NOMO-1 treated with DMSO at 0.1 percent for 48 hours (cell line): ENCODE results near the gene NTNG1.

Experiments used
- DNase-seq: peaks from one replicate; lab custom pipeline; 2025; ENCODE audit not compliant: unreplicated experiment; lab: John Stamatoyannopoulos, UW

The NTNG1 gene

GRCh38 chr1:107326824-107327445 is 186.1 kb downstream of the NTNG1 start:
- no peak for DNase-seq

- no peak for DNase-seq
Measured at GRCh38 chr1:107327446-107327845, 186.6 kb downstream of the NTNG1 start.

- DNase-seq: no peak
Measured at GRCh38 chr1:107328087-107328486, 187.2 kb downstream of the NTNG1 start.

GRCh38 chr1:107339775-107340174 is 198.9 kb downstream of the NTNG1 start:
- no peak for DNase-seq

GRCh38 chr1:107342316-107342715 is 201.5 kb downstream of the NTNG1 start:
- no peak for DNase-seq

GRCh38 chr1:107342768-107343167 is 201.9 kb downstream of the NTNG1 start:
- no peak for DNase-seq

- no peak for DNase-seq
Measured at GRCh38 chr1:107343601-107344000, 202.8 kb downstream of the NTNG1 start.

- DNase-seq: no peak
Measured at GRCh38 chr1:107344268-107344760, 203.5 kb downstream of the NTNG1 start.

- DNase-seq: no peak
Measured at GRCh38 chr1:107344836-107345235, 204.0 kb downstream of the NTNG1 start.

- DNase-seq: no peak
Measured at GRCh38 chr1:107352850-107353249, 212.0 kb downstream of the NTNG1 start.

GRCh38 chr1:107357376-107357775 is 216.5 kb downstream of the NTNG1 start:
- no peak for DNase-seq

- DNase-seq: no peak
Measured at GRCh38 chr1:107358619-107359327, 217.9 kb downstream of the NTNG1 start.

GRCh38 chr1:107359472-107360241 is 218.8 kb downstream of the NTNG1 start:
- no peak for DNase-seq

GRCh38 chr1:107362468-107363140 is 221.8 kb downstream of the NTNG1 start:
- no peak for DNase-seq

GRCh38 chr1:107363154-107363553 is 222.3 kb downstream of the NTNG1 start:
- DNase-seq: no peak

GRCh38 chr1:107365527-107366240 is 224.8 kb downstream of the NTNG1 start:
- DNase-seq: no peak

- DNase-seq: no peak
Measured at GRCh38 chr1:107378426-107378825, 237.6 kb downstream of the NTNG1 start.

- no peak for DNase-seq
Measured at GRCh38 chr1:107378866-107379265, 238.0 kb downstream of the NTNG1 start.

- DNase-seq: no peak
Measured at GRCh38 chr1:107379826-107380225, 239.0 kb downstream of the NTNG1 start.
